Activated CD4-positive, alpha-beta T cell treated with anti-CD3 and anti-CD28 coated beads for 1 hour (primary cell): ENCODE results near the gene ZNF282.
A peak's percentile ranks its signal among the peaks of the same experiment; 100 is the strongest.

ENCODE experiments used
- DNase-seq: peaks from one replicate; pipeline ENCODE4 v3.0.0-alpha.2; 2020

ZNF282 gene

DNA sequence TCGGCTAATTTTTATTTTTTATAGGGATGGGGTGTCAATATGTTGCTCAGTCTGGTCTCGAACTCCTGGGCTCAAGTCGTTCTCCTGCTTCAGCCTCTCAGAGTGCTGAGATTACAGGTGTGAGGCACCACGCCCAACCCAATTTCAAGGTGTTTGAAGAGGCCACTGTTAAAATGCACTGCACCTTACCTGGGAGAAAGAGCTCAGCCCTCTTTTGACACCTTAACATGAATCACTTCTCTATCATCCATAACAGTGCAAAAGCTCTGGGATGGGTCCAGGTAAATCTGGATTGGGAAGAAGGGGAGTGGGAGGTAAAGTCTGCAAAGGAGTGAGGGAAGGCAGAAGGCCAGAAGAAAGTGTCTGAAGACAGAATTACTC lies 557 bp upstream of the ZNF282 start:
- DNase-seq, result no peak

DNA sequence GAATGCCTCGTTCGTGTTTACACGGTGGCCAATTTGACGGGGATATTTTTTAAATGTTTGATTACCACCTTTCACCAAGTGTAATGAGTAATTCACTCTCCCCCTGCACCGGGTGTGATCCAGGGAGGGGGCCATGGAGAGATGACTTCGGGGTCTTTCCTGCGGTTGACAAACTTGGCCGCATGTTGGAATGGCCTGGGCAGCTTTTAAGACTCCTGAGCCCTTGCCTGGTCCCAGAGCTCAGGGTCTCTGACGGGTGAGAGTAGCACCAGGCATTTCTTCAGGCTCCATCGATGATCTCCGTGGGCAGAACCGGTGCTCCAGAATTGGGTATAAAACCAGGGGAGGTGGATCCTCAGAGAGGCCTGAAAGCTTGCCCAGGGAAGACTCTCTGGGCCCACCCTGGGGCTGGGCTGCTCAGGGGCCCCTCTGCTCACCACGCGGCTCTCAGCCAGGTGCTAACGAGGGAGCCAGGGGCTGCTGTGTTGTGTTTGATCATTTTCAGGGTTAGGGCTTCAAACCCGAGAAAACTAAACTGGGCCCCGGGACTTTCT lies 882 bp downstream of the ZNF282 start:
- no peak for DNase-seq

DNA sequence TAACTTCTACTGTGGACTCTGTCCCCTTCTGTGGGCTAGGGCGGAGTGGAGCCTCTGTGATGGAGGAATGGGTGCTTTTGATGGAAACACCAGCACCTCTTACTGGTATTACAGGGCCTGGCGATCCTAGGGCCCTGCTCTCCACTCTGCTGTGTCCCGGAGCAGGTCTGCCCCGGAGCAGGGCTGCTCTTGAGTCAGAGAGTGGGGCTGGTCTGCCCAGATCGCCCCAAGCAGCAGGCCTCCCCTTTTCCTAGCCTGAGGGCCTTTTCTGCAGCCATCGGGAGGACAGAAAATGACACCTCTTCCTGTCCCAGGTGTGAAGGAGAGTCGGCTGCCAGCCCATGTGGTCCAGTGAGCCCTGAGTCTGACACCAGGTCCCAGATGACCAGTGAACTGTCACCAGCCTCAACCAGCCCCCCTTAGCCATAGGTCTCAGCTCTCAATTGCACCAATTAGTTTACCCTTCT lies 1.4 kb downstream of the ZNF282 start:
- no peak for DNase-seq

DNA sequence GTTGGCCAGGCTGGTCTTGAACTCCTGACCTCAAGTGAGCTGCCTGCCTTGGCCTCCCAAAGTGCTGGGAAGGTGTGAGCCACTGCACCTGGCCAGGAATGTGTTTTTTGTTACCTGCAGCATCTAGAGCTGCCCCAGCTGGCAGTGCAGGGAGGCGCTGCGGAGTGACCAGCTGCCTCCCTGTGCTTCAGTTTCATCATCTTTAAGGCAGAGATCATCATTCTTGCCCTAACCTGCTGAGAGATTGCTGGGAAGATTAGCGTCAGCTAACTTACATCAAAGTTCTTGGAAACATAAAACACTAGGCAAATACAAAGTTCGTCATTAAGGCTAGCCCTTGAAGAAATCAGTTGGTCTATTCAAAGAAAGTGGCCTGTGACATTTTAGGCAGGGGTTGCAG lies 2.3 kb downstream of the ZNF282 start:
- DNase-seq, result no peak

DNA sequence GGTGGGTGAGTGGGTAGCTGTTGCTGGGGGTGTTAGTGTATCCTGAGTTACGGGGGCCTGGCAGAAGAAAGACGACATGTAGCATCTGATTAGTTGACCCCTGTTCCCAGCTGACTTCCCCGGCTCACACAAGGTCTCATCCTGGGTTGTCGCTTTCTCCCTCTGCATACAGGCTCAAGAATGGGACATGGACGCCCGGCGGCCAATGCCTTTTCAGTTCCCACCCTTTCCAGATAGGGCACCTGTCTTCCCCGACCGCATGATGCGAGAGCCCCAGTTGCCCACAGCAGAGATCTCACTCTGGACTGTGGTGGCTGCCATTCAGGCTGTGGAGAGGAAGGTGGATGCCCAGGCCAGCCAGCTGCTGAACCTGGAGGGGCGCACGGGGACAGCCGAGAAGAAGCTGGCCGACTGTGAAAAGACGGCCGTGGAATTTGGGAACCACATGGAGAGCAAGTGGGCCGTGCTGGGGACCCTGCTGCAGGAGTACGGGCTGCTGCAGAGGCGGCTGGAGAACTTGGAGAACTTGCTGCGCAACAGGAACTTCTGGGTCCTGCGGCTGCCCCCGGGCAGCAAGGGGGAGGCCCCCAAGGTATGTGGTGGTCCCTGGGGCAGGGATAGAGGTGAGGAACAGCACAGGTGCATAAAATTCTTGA lies 2.9 kb downstream of the ZNF282 start:
- DNase-seq, result no peak

DNA sequence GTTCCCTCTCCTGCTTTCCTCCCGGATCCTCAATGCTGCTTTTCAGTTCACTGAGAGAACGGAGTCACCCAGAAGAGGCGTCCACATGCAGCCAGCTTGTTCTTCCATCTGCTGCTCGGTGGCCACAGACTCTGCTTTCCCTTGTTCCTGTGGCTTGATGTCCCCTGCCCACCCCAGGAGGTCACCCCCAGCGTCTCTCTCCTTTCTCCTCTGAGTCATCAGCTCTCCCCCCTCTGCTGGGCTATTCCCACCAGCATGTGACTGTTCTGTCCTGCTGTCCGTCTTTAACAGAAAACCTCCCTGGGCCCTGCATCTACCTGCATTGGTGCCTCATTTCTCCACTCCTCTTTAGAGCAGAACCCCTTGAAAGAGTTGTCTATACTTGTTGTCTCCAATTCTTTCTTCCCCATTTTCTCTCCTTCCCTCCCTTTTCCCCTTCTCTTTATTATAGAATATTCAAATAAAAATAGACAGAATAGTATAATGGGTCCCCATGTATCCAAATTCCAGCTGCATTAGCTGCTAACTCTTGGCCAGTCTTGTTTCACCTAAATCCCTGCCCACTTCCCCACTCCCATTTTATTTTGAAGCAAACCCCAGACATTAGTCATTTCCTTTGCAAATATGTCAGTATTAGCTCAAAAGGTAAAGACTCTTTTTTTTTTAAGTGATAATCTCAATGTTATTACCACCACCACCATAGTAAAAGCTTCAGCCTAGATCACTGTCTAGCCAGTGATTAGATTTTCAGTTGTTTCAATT lies 4.1 kb downstream of the ZNF282 start:
- DNase-seq, result no peak

DNA sequence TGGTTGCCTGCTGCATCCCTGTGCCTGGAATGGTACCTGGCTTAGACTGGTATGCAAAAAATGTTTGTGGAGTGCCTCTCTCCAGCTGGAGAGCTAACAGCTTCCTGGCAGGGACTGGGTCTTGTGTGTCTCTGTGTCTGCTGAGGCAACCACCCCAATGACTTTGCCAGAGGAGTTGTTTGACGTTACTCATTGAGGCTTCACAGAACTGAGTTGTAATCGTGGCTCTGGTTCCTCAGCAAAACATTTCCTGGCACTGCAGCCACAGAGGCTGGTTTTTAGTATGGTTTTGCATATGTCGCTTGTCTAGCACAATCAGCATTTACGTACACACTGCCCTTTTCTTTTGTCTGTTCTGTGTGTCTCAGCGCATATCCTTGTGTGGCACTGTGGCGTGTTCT lies 7.5 kb downstream of the ZNF282 start:
- no peak for DNase-seq

DNA sequence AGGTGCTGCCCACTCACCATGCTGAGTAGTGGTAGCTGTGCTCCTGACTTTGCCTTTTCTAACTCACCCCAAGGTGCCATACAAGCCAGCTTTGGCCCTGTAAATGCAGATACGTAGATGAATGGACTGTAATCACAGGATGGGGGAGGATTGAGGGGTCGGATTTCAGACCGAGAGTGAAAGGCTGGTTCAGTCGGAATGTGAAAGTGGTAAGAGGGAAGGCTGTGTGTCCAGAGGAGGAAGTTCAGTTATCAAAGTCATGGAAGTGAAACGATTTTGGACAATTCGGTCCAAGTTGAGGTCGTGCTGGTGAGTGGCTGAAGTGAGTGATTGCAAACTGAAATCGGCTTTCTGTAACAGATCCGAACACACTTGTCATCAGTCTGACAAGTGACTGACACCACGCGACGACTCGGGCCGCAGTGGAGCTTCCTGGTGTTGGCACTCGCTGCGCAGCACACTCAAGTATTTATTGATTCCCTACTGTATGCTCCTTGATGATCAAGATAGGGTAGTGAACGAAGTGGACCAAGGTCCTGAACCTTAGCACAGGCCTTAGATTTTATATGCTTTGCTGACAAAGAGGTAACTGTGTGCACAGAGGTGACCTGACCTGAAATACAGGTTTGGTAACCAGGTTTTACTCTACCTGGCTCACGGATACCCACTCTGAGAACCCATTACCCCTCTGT lies 10.5 kb downstream of the ZNF282 start:
- no peak for DNase-seq

DNA sequence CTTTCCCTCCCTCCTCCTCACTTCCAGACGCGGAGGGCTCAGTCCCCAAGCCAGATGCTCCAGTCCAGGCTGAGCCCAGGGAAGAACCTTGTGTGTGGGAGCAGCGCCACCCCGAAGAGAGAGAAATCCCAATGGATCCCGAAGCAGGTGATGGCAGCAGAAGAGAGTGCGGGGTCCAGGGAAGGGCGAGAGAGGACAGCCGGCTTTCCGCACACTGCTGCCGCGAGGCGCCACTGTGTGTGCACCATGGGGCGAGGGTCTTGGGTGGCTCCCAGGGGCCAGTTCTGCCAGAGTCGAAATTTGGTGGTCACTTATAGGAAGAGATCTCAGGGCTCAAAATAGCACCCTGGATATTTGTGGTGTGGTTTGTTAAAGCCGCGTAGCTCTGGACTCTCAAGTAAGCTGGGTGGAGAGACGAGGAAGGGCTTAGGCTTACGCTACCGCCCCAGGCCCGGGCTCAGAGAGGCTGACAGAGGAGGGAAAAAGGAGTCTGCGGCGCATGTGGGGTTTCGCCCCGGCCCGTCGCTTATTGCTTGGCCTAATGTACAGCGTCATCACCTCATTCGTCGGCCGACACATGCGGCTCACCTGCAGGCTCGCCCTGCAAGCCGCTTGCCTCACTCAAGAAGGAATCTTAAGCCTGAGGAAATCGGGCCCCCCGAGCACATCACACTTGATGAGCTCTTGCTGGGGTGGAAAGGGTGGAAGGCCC lies 12.1 kb downstream of the ZNF282 start:
- no peak for DNase-seq

DNA sequence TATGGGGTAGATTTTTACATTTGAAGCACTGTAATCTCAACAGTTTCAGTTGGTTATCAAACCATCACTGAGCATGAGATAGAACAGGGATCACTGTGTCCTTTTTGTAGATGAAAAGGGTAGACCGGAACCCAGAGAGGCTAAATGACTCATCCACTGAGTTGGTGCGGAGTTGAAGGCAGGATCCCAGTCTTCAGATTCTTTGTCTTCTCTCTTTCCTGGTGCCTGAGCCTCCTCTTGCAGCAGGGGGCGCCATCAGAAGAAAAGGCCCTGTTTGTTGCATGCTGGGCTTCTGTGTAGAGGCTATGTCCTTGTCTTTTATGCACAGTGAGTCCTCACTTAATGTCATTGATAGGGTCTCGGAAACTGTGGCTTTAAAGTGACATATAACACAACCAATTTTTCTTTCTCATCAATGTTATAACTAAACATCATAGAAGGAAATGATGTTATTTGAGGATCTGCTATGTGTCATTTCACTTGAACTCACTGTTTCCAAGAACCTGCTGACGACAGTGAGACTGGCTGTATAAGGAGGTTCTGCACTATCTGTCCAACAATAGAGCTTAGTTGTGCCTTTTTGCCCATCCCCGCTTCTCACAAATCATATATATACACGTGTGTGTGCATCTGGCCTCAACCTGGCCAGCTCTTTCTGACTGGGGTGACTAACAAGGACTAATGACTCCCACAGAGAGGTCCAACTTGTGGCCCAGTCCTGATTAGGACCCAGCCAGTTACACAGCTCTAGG lies 14.3 kb downstream of the ZNF282 start:
- peak; percentile 51 for DNase-seq

DNA sequence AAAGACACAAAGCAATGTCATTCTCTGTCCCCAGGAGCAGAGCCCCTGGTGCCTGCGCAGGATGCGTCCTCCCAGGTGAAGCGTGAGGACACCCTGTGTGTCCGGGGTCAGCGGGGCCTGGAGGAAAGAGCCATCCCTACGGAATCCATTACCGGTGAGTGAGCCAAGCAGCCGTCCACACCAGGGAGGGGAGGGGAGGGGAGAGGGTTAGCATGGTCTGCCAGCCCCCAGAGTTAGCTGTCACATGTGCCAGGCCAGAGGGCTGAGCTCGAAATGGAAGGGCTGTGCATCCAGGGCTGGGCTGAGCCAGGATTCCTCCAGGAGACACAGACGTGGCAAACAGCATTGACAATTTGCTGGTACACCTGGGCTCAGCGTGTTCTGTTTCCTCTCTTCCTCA lies 15.2 kb downstream of the ZNF282 start:
- no peak for DNase-seq

DNA sequence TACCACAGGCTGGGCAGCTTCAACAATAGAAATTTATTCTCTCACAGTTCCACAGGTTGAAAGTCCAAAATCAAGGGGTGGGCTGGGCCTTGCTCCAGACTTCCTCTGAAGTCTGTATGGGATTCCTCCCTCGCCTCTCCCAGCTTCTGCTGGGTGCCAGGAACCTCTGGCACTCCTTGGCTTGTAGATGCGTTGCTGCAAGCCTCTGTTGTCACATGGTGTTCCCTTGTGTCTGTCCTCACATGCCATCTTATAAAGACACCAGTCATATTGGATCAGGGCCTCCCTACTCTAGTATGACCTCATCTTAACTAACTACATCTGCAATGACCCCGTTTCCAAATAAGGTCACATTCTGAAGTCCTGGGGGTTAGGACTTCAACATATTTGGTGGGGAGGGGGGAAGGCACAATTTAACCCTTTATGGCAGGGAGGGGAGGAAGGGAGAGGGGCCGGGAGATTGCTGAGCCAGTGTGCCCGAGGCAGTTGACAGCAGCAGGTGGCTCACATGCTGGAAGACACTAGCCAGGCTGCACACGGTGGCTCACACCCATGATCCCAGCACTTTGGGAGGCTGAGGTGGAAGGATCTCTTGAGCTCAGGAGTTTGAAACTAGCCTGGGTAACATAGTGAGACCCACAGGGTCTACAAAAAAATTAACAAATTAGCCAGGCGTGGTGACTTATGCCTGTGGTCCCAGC lies 18.8 kb downstream of the ZNF282 start:
- no peak for DNase-seq

DNA sequence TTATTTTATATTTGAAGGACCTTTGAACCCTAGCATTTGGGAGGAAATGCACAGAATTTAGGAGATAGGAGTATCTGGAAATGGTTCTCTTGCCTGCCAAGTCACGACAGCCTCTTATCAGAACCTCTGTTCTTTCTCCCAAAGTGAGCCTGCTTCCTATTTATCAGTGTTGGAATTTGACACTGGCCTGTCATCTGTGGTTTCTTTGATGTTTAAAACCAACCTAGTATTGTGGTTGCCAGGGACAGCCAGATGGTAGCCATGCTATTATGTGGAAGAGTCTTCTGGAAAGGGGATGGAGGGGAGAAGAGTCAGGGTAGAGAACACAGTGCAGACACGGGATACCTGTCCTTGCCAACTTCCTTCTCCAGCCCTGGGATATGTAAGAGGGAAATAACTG lies 21.1 kb downstream of the ZNF282 start:
- no peak for DNase-seq

DNA sequence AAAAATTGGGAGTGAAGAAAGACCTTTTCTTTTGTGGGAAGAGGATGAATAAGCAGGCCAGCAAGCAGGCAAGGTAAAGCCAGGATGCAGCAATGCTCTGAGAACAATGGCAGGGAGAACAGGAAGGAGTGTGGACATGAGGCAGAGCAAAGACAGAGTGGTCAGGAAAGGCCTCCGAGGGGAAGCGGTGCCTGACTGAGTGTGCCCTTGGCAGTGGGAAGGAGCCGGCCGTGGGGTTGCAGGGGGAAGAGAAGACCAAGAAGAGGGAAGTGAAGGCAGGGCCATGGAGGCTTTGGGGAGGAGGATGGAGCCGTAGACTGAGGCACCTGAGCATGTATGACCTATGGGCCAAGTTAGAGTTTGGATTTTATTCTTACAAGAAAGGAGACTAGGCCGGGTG lies 22.2 kb downstream of the ZNF282 start:
- no peak for DNase-seq

DNA sequence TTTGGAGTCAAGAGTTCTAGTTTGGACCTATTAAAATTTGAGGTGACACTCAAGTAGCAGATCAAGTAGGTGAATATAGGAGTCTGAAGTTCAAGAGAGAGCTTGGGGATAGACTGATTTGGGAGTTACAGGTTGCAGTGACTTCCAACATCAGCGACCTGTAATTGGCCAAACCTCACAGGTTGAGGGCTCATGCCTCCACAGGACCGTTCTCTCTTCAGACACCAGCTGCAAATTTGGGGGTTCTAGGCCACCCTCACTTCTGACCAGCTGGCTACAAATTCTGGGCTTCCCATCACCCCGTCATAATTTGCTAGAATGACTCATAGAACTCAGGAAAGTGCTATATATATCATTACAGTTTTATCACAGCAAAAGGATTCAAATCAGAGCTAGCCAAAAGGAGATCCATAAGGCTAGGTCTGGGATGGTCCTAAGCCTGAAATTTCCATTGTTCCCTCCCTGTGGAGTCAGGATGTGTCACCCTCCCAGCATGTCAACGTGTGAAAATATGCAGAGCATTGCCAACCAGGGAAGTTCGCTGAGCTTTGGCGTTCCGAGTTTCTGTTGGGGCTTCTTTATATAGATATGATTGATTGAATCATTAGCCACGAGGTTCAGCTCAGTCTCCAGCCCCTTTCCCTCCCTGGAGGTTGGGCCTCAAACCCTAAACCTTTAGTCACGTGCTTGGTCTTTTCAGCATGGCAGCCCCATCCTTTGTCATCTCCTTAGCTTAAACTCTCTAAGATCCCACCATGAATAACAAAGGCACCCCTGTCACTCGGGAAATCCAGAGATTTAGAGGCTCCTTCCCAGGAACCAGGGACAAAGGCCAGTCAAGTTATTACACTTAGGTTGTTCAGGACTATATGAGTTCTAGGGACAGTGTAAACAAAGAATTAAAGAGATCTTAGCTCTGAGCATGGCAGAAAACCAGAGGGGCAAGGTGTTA lies 23.4 kb downstream of the ZNF282 start:
- DNase-seq, result no peak

DNA sequence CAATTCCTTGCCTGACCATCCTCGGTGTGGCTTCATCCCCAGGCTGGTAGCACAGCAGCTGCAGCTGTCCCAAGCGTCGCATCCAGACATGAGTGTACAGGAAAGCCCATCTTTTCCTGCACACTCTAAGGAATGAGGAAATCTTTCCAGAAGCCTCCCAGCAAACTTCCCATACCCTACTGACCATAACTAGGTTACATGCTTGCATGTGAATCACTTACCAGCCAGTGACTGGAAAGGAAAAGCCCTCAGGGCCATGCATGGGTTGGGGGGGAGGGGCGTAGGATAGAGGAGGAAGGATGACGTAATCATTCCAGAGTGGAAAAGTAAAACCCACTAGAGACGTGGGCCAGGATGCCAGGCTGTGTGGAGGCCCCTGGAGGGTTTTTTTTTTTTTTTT lies 25.2 kb downstream of the ZNF282 start:
- DNase-seq, result no peak

DNA sequence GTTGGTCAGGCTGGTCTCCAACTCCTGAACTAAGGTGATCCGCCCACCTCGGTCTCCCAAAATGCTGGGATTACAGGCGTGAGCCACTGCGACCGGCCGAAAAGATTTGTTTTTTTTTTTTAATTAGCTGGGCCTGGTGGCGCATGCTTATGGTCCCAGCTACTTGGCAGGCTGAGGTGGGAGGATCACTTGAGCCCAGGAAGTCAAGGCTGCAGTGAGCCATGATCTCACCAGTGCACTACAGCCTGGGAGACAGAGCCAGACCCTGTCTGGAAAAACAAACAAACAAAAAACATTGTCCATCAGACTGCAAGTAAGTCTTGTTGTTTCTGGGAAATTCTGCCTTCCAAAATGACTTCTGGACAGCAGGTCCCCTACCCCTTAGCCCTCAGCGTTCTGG lies 27.8 kb downstream of the ZNF282 start:
- no peak for DNase-seq

DNA sequence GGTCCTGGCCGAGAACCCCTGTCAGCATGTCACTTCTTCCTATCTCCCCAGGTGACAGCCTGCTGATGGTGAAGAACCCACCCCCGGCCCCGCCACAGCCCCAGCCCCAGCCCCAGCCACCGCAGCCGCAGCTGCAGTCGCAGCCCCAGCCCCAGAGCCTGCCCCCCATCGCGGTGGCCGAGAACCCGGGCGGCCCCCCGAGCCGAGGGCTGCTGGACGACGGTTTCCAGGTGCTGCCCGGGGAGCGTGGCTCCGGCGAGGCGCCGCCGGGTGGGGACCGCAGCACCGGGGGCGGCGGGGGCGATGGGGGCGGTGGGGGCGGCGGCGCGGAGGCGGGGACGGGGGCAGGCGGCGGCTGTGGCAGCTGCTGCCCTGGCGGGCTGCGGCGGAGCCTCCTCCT lies 28.4 kb downstream of the ZNF282 start:
- no peak for DNase-seq

DNA sequence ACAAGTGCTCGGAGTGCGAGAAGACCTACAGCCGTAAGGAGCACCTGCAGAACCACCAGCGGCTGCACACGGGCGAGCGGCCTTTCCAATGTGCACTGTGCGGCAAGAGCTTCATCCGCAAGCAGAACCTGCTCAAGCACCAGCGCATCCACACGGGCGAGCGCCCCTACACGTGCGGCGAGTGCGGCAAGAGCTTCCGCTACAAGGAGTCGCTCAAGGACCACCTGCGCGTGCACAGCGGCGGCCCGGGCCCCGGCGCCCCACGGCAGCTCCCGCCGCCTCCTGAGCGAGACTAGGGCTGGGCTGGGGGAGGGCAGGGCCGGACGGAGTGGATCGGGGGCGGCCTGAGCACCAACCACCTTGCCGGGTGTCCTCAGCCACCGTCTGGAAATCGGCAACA lies 29.0 kb downstream of the ZNF282 start:
- DNase-seq, result no peak

DNA sequence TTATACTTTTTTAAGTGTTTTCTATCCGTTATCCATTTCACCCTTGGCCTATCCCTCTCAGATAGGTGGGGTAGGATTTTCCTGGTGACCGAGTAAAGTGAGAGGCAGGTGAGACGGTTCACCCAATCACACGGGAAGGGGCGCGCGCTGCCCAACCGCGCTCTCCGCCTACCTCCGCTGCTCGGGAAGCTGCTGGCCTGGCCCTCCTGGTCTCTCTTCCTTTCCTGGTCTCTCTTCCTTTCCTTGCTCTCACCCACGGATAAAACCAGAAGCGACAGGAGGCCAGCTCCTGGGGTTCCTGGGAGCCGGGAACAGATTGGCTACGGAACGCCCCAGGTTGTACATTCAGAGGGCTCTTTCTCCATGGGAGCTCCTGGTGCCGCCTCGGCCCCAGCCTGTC lies 29.8 kb downstream of the ZNF282 start:
- no peak for DNase-seq

DNA sequence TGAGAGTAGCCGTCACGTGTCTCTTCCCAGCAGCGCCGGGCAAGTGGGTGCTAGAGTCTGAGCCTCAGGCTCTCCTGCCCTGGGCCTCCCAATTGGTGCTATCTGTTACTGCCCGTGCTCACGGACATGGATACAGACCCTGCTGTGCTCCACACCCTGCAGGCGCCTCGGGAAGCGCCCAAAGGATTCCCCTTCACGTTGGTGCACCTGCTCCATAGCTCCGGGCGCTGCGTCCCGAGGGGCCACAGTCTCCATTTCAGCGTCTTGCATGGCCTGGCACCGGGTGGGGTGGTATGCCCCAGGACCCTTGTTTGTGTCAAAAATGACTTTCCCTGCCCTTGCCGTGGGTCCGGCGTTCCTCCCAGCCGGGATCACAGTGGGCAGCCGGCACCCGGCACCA lies 30.3 kb downstream of the ZNF282 start:
- no peak for DNase-seq
